ENCODE data around the gene NFATC1.
A peak's percentile ranks its signal among the peaks of the same experiment; 100 is the strongest.
"Not testable (repeated sequence)": the region's sequence is repeated elsewhere in the genome, so short reads cannot be mapped to it uniquely, and the experiment has no call there.

NFATC1 gene

GRCh38 chr18:79505465-79505864 lies 109.7 kb downstream of the NFATC1 start:
- H3K9ac ChIP-seq (ENCODE audit: low read length); H3K27me3 ChIP-seq (ENCODE audit: control insufficient read depth, insufficient read depth, low read length); H3K4me3 ChIP-seq (ENCODE audit: low read length); H3K36me3 ChIP-seq (ENCODE audit: control insufficient read depth, insufficient read depth, low read length); H3K9me3 ChIP-seq (ENCODE audit: control insufficient read depth, low read length): not testable (repeated sequence)
- H3K4me1 ChIP-seq (ENCODE audit: control insufficient read depth, insufficient read depth, low read length): peaks cover 22% of the 10 kb centered on the region

GRCh38 chr18:79506191-79507075 lies 110.7 kb downstream of the NFATC1 start:
- H3K4me3 ChIP-seq (ENCODE audit: low read length): peak overlapping the region; percentile 86
- H3K9me3 ChIP-seq (ENCODE audit: control insufficient read depth, low read length): no peaks in the 10 kb centered on the region
- H3K27me3 ChIP-seq (ENCODE audit: control insufficient read depth, insufficient read depth, low read length): peaks cover 5% of the 10 kb centered on the region
- no peaks in the 10 kb centered on the region for H3K36me3 ChIP-seq (ENCODE audit: control insufficient read depth, insufficient read depth, low read length)
- peak overlapping the region; percentile 36 for H3K9ac ChIP-seq (ENCODE audit: low read length)
- peaks cover 22% of the 10 kb centered on the region for H3K4me1 ChIP-seq (ENCODE audit: control insufficient read depth, insufficient read depth, low read length)

GRCh38 chr18:79507076-79507545 lies 111.4 kb downstream of the NFATC1 start:
- H3K4me1 ChIP-seq (ENCODE audit: control insufficient read depth, insufficient read depth, low read length): peaks cover 27% of the 10 kb centered on the region
- peak overlapping the region; percentile 86 for H3K4me3 ChIP-seq (ENCODE audit: low read length)
- peak overlapping the region; percentile 36 for H3K9ac ChIP-seq (ENCODE audit: low read length)
- no peaks in the 10 kb centered on the region for H3K9me3 ChIP-seq (ENCODE audit: control insufficient read depth, low read length)
- H3K36me3 ChIP-seq (ENCODE audit: control insufficient read depth, insufficient read depth, low read length): no peaks in the 10 kb centered on the region
- peaks cover 5% of the 10 kb centered on the region for H3K27me3 ChIP-seq (ENCODE audit: control insufficient read depth, insufficient read depth, low read length)

DNA sequence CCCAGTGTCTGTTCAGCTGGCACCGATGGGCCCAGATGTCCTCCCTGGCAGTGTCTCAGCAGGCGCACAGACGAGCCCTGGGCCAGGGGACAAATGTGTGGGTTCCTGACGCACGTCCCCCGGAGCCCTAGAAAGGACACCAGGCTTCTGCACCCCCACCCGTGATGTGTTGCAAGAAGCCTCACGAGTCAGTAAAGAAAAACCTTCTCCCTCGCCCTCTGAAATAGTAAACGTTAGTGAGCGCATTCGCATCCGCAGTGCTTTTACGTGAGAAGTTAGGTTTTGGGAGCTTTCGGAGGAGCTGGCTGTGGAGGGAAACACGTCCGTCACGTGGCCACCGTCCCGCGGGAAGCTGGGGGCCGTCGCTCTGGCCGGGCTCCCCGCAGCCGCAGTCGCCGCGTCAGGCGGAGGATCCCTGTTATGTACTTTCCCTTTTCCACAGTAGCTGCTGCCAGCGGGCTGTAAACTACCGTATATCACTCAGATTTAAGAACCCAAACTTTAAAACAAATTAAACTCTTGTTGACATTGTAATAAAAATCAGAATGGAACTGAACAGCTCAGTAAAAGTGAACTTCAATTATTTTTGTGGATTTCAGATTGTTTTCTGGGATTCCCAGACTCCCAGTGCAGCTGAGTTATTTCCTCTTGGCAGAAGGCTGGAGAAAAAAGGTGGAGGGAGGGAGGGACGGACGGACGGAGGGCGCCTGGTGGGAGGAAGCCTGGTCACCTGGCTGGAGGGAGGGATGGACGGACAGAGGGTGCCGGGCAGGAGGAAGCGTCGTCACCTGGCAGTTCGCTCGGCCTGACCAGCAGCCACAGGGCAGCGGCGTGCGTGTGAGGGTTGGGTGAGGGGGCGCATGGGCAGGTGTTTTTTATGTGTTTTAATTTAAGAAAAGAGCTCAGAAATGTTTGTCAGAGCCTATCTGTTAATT lies 112.1 kb downstream of the NFATC1 start:
- peaks cover 29% of the 10 kb centered on the region for H3K4me1 ChIP-seq (ENCODE audit: control insufficient read depth, insufficient read depth, low read length)
- H3K4me3 ChIP-seq (ENCODE audit: low read length): peak overlapping the region; percentile 86
- peak overlapping the region; percentile 36 for H3K9ac ChIP-seq (ENCODE audit: low read length)
- no peaks in the 10 kb centered on the region for H3K9me3 ChIP-seq (ENCODE audit: control insufficient read depth, low read length)
- no peaks in the 10 kb centered on the region for H3K36me3 ChIP-seq (ENCODE audit: control insufficient read depth, insufficient read depth, low read length)
- peaks cover 5% of the 10 kb centered on the region for H3K27me3 ChIP-seq (ENCODE audit: control insufficient read depth, insufficient read depth, low read length)

- H3K27me3 ChIP-seq (ENCODE audit: control insufficient read depth, insufficient read depth, low read length): peaks cover 5% of the 10 kb centered on the region
- no peaks in the 10 kb centered on the region for H3K36me3 ChIP-seq (ENCODE audit: control insufficient read depth, insufficient read depth, low read length)
- H3K4me1 ChIP-seq (ENCODE audit: control insufficient read depth, insufficient read depth, low read length): peaks cover 29% of the 10 kb centered on the region
- no peak overlapping the region for H3K9ac ChIP-seq (ENCODE audit: low read length)
- no peaks in the 10 kb centered on the region for H3K9me3 ChIP-seq (ENCODE audit: control insufficient read depth, low read length)
- H3K4me3 ChIP-seq (ENCODE audit: low read length): no peak overlapping the region
Measured at GRCh38 chr18:79508565-79509535, 113.1 kb downstream of the NFATC1 start.

DNA sequence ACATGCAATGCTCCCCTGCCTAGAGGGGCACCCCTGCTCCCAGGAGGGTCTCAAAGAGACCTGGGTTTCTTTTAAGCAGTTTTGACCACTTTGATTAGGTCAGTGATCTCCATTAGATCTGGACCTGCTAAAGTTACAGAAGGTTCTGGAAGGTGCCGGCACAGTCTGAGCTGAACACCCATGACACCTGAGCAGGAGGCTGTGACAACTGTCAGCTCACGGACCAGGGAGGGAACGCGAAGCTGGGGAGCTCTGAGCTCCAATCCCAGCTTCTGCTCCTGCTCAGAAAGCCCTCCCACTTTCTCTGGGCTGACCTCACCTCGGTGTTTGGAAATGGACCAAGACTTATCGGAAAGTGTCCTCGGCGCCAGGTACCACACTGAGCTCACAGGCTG lies 113.8 kb downstream of the NFATC1 start:
- H3K4me1 ChIP-seq (ENCODE audit: control insufficient read depth, insufficient read depth, low read length): peaks cover 29% of the 10 kb centered on the region
- no peaks in the 10 kb centered on the region for H3K9me3 ChIP-seq (ENCODE audit: control insufficient read depth, low read length)
- peaks cover 5% of the 10 kb centered on the region for H3K27me3 ChIP-seq (ENCODE audit: control insufficient read depth, insufficient read depth, low read length)
- H3K9ac ChIP-seq (ENCODE audit: low read length): no peak overlapping the region
- H3K36me3 ChIP-seq (ENCODE audit: control insufficient read depth, insufficient read depth, low read length): no peaks in the 10 kb centered on the region
- no peak overlapping the region for H3K4me3 ChIP-seq (ENCODE audit: low read length)

DNA sequence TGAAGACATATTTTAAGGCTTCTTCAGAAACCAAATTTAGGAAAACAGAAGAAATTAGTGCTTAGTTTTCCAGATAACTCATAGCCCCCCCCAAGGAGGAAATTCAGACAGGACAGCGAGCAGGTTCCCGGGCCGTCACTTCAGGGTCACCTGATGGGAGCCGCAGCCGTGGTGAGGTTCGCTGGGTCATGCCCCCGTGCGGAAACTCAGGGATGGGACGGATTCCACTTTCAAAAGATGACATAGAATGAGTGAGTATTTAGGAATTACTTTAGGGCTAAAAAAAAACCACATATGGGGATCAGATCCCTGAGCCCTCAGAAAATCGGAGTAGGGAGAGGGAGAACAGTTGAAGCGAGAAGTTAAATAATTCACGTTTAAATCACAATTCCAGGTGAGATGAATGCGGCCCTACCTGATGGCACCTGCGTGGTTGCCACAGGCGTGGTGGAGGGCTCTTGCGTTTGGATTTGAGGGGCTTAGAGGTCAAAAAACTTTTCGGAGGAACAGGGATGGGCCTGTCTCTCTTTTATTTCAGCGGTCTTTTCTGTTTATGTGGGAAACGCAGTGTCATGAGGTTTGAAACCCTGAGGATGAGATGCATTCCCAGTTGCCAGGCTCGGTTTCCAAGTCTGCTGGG lies 114.4 kb downstream of the NFATC1 start:
- Histone ChIP-seq H3K36me3 (ENCODE audit: control insufficient read depth, insufficient read depth, low read length) (no peaks in the 10 kb centered on the region), H3K9ac (ENCODE audit: low read length) (no peak overlapping the region), H3K4me1 (ENCODE audit: control insufficient read depth, insufficient read depth, low read length) (peaks cover 29% of the 10 kb centered on the region), H3K4me3 (ENCODE audit: low read length) (no peak overlapping the region), H3K9me3 (ENCODE audit: control insufficient read depth, low read length) (no peaks in the 10 kb centered on the region), H3K27me3 (ENCODE audit: control insufficient read depth, insufficient read depth, low read length) (peaks cover 5% of the 10 kb centered on the region)

GRCh38 chr18:79510731-79511241 lies 115.1 kb downstream of the NFATC1 start:
- no peaks in the 10 kb centered on the region for H3K36me3 ChIP-seq (ENCODE audit: control insufficient read depth, insufficient read depth, low read length)
- H3K9ac ChIP-seq (ENCODE audit: low read length): no peak overlapping the region
- H3K4me1 ChIP-seq (ENCODE audit: control insufficient read depth, insufficient read depth, low read length): peaks cover 29% of the 10 kb centered on the region
- no peaks in the 10 kb centered on the region for H3K9me3 ChIP-seq (ENCODE audit: control insufficient read depth, low read length)
- peaks cover 5% of the 10 kb centered on the region for H3K27me3 ChIP-seq (ENCODE audit: control insufficient read depth, insufficient read depth, low read length)
- H3K4me3 ChIP-seq (ENCODE audit: low read length): no peak overlapping the region

DNA sequence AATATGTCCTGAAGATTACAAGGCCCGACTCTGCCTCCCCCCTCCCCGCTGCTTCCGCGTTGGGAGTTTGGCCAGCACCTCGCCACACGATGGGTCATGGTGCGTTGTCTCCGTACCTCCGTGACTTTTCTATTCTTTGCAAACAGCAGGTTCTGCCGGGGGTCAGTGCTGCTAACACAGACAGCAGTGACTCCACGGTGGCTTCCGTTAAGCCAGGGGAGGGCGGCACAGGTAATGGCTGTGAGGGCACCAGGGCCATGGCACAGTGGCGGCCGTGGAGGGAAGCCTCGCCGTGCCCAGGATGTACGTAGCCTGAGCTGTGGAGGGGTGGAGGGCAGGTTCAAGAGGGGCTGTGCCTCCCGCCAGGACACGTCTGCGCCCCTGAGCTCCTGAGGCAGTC lies 115.5 kb downstream of the NFATC1 start:
- peaks cover 5% of the 10 kb centered on the region for H3K27me3 ChIP-seq (ENCODE audit: control insufficient read depth, insufficient read depth, low read length)
- H3K9ac ChIP-seq (ENCODE audit: low read length): no peak overlapping the region
- H3K4me1 ChIP-seq (ENCODE audit: control insufficient read depth, insufficient read depth, low read length): peaks cover 29% of the 10 kb centered on the region
- H3K4me3 ChIP-seq (ENCODE audit: low read length): no peak overlapping the region
- H3K9me3 ChIP-seq (ENCODE audit: control insufficient read depth, low read length): no peaks in the 10 kb centered on the region
- no peaks in the 10 kb centered on the region for H3K36me3 ChIP-seq (ENCODE audit: control insufficient read depth, insufficient read depth, low read length)

- Histone ChIP-seq H3K36me3 (ENCODE audit: control insufficient read depth, insufficient read depth, low read length) (no peaks in the 10 kb centered on the region), H3K9ac (ENCODE audit: low read length) (no peak overlapping the region), H3K4me1 (ENCODE audit: control insufficient read depth, insufficient read depth, low read length) (peaks cover 27% of the 10 kb centered on the region), H3K9me3 (ENCODE audit: control insufficient read depth, low read length) (no peaks in the 10 kb centered on the region), H3K27me3 (ENCODE audit: control insufficient read depth, insufficient read depth, low read length) (peaks cover 5% of the 10 kb centered on the region), H3K4me3 (ENCODE audit: low read length) (no peak overlapping the region)
Measured at GRCh38 chr18:79511671-79512301, 116.1 kb downstream of the NFATC1 start.
